Astrocyte of the spinal cord (primary cell): ENCODE data around the gene NACAD.

Experiments used
- DNase-seq: peaks from one replicate; pipeline ENCODE4 v3.0.0; 2011; ENCODE audit warnings: low read depth, low spot score
- H3K4me3 ChIP-seq: 2 replicates; pipeline ENCODE4 v1.5.1; 2011; ENCODE audit warnings: low read depth, mild to moderate bottlenecking, low read length, moderate library complexity
- in situ Hi-C: cut with HindIII; loops from 2 replicates; pipeline ENCODE4 v1.10.0; 2017; ENCODE audit warnings: low sequenced_read_pairs
- TF ChIP-seq, protein P1 (sequence below): IDR thresholded peaks from 2 replicates; pipeline ENCODE4 v1.5.1; 2012; ENCODE audit warnings: low read depth, mild to moderate bottlenecking, low read length, inconsistent platforms

Gene NACAD

DNA sequence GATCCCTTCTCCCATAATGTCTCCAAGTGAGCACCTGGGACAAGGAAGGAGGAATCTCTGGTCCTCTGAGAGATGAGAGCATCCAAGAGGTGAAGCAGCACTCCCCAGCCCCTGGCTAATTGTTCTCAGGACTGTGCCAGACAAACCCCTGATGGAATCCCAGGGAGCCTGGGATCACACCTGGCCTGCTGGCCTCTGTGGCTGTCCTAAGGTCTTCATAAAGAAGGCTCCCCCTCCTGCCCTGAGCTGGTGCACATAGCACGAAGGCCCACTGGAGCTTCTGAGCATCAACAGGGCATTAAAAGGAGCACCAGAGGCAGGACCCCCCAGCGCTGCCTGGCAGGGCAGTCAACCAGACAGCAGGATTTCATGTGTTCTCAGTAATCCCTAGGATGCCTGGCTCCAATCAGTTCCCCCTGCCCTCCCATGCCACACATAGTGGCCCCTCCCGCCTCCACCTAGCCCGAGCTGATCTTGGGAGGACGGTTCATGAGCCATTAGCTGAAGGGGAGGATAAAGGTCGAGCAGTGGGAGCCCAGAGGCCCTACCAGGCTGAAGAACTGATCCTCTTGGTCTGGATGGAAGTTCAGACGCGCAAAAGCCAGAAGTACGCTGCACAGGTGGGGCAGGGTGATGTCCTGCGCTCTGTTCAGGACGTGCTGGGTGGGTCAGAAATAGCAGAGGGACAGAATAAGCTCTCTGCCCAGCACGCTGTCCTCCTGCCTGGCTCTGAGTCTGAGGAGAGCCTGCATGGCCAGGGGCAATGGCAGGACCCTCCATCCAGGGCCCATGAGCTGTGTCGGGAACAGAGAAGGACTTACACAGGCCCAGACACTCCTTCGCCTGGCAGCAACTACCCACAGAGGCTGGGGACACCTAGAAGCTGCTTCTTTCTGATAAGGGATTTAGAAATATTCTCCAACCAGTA, 14.3 kb upstream of the NACAD start:
- no peak for DNase-seq
- TF ChIP-seq, protein P1, sequence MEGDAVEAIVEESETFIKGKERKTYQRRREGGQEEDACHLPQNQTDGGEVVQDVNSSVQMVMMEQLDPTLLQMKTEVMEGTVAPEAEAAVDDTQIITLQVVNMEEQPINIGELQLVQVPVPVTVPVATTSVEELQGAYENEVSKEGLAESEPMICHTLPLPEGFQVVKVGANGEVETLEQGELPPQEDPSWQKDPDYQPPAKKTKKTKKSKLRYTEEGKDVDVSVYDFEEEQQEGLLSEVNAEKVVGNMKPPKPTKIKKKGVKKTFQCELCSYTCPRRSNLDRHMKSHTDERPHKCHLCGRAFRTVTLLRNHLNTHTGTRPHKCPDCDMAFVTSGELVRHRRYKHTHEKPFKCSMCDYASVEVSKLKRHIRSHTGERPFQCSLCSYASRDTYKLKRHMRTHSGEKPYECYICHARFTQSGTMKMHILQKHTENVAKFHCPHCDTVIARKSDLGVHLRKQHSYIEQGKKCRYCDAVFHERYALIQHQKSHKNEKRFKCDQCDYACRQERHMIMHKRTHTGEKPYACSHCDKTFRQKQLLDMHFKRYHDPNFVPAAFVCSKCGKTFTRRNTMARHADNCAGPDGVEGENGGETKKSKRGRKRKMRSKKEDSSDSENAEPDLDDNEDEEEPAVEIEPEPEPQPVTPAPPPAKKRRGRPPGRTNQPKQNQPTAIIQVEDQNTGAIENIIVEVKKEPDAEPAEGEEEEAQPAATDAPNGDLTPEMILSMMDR: no peak
- H3K4me3 ChIP-seq: no peak overlapping the region
- in situ Hi-C loops: no loop called here

DNA sequence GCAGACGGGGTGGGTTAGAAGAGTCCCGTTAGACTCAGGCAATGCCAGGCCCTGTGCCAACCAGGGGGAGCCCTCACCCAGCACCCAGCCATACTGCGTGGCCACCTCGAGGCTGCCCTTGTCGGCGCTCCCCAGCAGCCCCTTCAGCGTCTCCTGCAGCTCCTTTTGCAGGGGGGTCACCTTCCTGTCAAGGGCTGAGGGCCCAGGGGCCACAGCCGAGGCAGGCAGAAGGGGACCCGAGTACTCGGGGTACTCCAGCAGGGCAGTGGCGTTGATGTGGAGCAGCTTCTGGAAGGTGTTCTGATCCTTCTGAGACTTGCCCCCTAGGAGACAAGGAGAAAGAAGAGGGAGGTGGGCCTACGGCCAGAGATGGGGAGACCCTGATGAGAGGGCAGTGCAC, 13.0 kb upstream of the NACAD start:
- in situ Hi-C loops: no loop called here
- no peak overlapping the region for H3K4me3 ChIP-seq
- DNase-seq: no peak
- TF ChIP-seq, protein P1: no peak

GRCh38 chr7:45100761-45101480, 12.2 kb upstream of the NACAD start:
- in situ Hi-C loops: no loop called here
- TF ChIP-seq, protein P1: no peak
- no peak overlapping the region for H3K4me3 ChIP-seq
- DNase-seq: no peak

GRCh38 chr7:45099891-45100760, 11.4 kb upstream of the NACAD start:
- no peak for DNase-seq
- in situ Hi-C loops: no loop called here
- TF ChIP-seq, protein P1: no peak
- H3K4me3 ChIP-seq: no peak overlapping the region

GRCh38 chr7:45098983-45099839, 10.4 kb upstream of the NACAD start:
- no peak overlapping the region for H3K4me3 ChIP-seq
- DNase-seq: no peak
- in situ Hi-C loops: no loop called here
- TF ChIP-seq, protein P1: no peak
